Measurements from ENCODE around the gene ISG20. TPM values are rescaled to one million over a fixed set of nuclear protein-coding genes. Genes with fewer than 3 reads are reported as not detected.

The ISG20 gene
- total RNA-seq, 1 experiment from 2014 or later = 0.50 TPM

DNA sequence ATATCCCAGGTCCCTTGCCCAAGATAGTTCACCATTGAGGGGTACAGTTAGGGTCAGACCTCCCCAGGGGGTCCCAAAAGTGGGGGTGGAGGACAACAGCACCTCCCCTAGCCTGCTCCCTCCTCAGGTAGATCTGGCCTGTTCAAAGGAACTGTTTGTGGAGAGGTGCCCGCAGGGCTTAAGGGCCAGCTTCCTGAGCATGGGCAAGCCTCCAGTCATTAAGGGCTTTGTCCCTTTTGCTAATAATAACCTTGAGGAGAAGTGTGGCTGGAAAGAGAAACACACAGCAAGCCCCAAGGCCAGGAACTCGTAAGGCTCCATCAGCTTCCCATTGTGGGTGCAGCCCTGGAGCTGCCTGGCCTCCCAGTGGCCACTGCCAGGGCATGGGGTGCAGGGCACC lies 47.4 kb downstream of the ISG20 start:
- Histone ChIP-seq H3K36me3 (no peaks in the 10 kb centered on the region), H3K4me1 (replicated peaks) (no peaks in the 10 kb centered on the region), H3K27me3 (replicated peaks) (0 out of 2 replicates have a peak, but pooled peaks cover 16% of the 10 kb centered on the region), H3K27ac (no peak overlapping the region), H3K4me3 (no peak overlapping the region), H3K9me3 (replicated peaks) (no peaks in the 10 kb centered on the region)
- no peak for DNase-seq (ENCODE audit: low read depth in 1 of 2, low spot score in 2 of 2)

DNA sequence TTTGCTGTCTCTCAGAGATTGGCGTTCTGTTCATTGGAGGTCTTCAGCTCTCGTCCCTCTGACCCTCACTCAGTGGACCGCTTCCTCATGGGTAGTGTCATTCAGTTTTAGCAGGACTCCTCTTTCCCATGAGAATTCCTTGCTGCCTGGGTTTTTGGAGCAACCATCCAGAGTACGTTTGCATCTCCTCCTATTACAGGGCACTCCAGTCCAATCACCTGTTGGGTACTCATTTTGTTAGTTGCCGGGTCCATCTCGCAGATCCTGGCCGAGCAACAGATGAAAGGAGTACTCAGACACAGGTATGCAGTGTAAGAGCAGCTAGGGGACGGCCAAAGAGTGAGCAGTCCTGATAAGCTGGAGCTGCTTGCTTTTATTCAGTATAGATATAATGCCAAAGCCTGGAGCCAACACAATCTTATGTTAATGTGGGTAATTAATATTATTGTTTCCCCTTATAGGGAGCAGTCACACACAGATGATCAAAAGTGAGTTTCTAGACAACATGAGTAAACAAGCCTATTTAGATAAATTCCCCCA lies 49.6 kb downstream of the ISG20 start:
- Histone ChIP-seq H3K27me3 (replicated peaks) (0 out of 2 replicates have a peak, but pooled peaks cover 22% of the 10 kb centered on the region), H3K27ac (no peak overlapping the region), H3K36me3 (no peaks in the 10 kb centered on the region), H3K4me1 (replicated peaks) (no peaks in the 10 kb centered on the region), H3K9me3 (replicated peaks) (no peaks in the 10 kb centered on the region), H3K4me3 (no peak overlapping the region)
- DNase-seq (ENCODE audit: low read depth in 1 of 2, low spot score in 2 of 2) = no peak

DNA sequence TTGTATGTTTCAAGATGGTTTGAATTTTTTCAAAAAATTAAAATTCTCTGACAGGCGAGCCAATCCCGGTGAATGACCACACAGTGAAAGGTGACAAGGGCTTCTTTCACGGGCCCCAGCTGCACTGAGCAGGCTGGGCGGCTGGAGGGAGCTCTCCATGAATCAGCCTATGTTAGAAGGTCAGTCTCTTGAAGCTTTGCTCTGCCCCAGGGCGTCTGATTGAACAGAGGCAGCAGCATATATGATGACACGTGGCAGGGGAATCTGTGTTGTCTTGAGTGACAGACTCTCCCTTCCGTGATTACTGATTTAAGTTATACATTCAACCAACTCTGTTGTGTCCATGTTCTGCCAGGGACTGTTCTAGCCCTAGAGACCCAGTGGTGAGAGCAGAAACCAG lies 51.5 kb downstream of the ISG20 start:
- DNase-seq (ENCODE audit: low read depth in 1 of 2, low spot score in 2 of 2) = no peak
- 0 out of 2 replicates have a peak, but pooled peaks cover 22% of the 10 kb centered on the region for H3K27me3 ChIP-seq (replicated peaks)
- H3K9me3 ChIP-seq (replicated peaks) = no peaks in the 10 kb centered on the region
- no peaks in the 10 kb centered on the region for H3K36me3 ChIP-seq
- no peaks in the 10 kb centered on the region for H3K4me1 ChIP-seq (replicated peaks)
- no peak overlapping the region for H3K4me3 ChIP-seq
- no peak overlapping the region for H3K27ac ChIP-seq

DNA sequence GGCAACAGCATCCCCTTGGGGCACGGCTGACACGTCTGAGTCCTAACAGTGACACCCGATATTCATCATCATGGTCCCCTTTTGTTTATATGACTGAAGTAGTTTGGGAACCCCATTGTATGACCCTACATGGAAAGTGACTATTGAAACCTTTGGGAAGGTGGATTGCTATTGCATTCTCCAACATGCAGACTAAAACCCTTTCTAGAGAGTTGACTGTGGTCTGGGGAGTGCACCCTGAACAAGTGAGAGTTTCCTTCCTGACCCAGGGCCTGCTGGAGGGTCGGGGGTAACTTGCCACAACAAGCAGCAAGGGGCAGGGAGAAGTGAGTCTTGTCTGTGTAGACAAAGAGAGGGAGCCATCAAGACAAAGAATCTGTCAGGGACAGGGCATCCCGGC lies 54.4 kb downstream of the ISG20 start:
- H3K27me3 ChIP-seq (replicated peaks) = 0 out of 2 replicates have a peak, but pooled peaks cover 19% of the 10 kb centered on the region
- H3K36me3 ChIP-seq = no peaks in the 10 kb centered on the region
- H3K27ac ChIP-seq = no peak overlapping the region
- no peaks in the 10 kb centered on the region for H3K4me1 ChIP-seq (replicated peaks)
- no peaks in the 10 kb centered on the region for H3K9me3 ChIP-seq (replicated peaks)
- no peak overlapping the region for H3K4me3 ChIP-seq
- DNase-seq (ENCODE audit: low read depth in 1 of 2, low spot score in 2 of 2) = no peak

DNA sequence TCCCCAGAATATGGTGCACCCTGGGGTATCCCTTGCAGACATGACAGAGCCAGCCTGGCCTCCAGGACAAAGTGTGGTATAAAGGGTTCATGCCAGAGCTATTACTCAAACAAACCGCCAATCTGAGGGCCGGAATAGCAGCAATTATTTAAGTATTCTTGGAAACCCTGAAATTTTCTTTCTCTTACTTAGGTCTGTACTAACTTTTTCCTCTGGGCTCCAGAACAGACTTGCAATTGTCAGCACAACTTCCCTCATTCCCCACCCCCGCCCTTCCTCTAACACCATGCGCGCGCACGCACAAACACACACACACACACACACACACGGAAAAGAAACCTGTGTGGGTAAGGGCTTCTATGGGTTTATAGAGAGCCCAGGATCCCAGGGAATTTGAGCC lies 56.3 kb downstream of the ISG20 start:
- Histone ChIP-seq H3K9me3 (replicated peaks) (no peaks in the 10 kb centered on the region), H3K4me3 (no peak overlapping the region), H3K4me1 (replicated peaks) (no peaks in the 10 kb centered on the region), H3K27ac (no peak overlapping the region), H3K36me3 (no peaks in the 10 kb centered on the region), H3K27me3 (replicated peaks) (0 out of 2 replicates have a peak, but pooled peaks cover 10% of the 10 kb centered on the region)
- no peak for DNase-seq (ENCODE audit: low read depth in 1 of 2, low spot score in 2 of 2)

DNA sequence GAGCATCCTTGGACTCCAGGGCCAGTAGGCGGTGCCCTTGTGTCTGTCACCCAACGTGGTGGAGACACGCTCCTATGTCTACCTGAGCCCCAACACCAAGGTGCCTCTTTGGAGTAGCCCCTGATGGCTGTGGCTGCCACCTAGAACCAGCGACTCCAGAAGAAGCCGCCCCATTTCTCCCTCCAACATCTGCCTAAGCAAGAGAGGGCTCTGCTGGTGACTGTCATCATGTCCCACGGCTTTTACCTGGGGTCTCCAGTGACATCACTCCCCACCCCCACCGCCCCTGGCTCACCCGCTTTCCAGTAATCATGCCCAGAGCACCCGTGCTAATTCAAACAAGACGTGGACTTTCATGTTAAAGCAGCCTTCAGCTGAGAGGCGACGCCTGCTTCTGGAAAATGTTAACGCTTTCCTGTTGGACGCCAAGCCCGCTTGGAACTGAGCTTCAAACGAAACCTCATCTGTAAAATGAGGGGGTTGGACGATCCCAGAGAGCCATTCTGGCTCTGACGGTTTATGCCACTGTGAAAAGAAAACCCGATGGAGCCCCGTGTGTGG lies 57.0 kb downstream of the ISG20 start:
- no peaks in the 10 kb centered on the region for H3K36me3 ChIP-seq
- H3K4me3 ChIP-seq = no peak overlapping the region
- no peaks in the 10 kb centered on the region for H3K4me1 ChIP-seq (replicated peaks)
- H3K27me3 ChIP-seq (replicated peaks) = 0 out of 2 replicates have a peak, but pooled peaks cover 10% of the 10 kb centered on the region
- no peak overlapping the region for H3K27ac ChIP-seq
- DNase-seq (ENCODE audit: low read depth in 1 of 2, low spot score in 2 of 2) = no peak
- no peaks in the 10 kb centered on the region for H3K9me3 ChIP-seq (replicated peaks)

DNA sequence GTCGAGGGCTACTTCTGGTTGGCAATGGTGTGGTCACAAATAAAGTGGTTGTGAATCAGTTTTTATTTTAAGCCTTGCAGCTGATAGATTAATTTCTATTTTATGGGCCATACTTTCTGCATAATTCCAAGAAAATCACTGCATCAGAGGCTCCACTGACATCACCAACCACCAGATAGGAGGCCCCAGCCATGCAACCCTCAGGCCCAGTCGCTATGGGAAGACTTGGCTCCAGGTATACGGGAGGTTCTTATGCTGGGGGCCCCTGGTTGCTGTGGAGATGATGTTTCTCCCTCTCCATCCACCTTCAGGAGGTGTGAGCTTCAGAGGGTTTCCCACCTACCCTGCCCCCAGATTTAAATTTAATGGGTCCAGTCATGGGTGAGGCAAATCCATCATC lies 57.4 kb downstream of the ISG20 start:
- no peaks in the 10 kb centered on the region for H3K9me3 ChIP-seq (replicated peaks)
- no peaks in the 10 kb centered on the region for H3K36me3 ChIP-seq

DNA sequence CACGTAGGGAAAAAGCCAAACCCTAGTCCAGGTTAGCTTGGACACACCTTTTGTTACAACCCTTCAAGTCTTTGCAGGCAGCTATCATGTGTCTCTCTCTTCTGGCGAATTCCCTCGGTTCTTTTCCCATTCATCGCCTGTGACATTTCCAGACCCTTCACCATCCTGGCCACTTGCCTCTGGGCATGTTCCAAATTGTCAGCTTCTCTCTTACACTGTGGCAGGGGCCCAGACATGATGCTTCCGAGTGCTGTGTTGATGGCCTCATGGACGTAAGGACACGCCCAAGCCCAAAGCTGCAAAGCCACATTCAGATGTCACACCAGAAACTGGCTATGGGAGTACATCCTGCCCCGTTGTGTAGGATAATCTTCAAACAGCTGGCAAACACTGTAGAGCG lies 58.5 kb downstream of the ISG20 start:
- no peak overlapping the region for H3K4me3 ChIP-seq
- no peaks in the 10 kb centered on the region for H3K4me1 ChIP-seq (replicated peaks)
- H3K36me3 ChIP-seq = no peaks in the 10 kb centered on the region
- H3K27ac ChIP-seq = no peak overlapping the region
- no peaks in the 10 kb centered on the region for H3K9me3 ChIP-seq (replicated peaks)
- no peak for DNase-seq (ENCODE audit: low read depth in 1 of 2, low spot score in 2 of 2)
- no peaks in the 10 kb centered on the region for H3K27me3 ChIP-seq (replicated peaks)

More for the DNA sequence above, 57.4 kb downstream of the ISG20 start:
- Histone ChIP-seq H3K4me3 (no peak overlapping the region), H3K4me1 (replicated peaks) (no peaks in the 10 kb centered on the region), H3K27me3 (replicated peaks) (0 out of 2 replicates have a peak, but pooled peaks cover 6% of the 10 kb centered on the region), H3K27ac (no peak overlapping the region)
- no peak for DNase-seq (ENCODE audit: low read depth in 1 of 2, low spot score in 2 of 2)

DNA sequence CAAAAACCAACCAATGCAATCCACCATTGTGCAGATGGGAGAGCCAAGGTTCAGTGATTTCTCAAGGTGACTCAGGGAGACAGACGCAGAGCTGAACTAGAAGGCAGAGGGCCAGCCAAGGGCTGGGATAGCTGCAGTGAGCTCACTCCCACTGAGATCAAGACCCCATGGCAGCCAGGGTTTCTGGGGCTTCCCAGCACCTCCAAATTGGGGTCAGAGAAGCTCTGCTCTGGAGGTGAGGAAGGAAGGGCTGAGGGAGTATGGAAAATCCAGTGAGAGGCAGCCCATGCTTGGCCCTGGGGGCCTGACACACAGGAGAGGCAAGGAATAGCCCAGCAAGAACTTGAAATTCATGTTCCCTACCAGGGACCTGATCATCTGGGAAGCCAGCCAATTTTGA lies 61.0 kb downstream of the ISG20 start:
- Histone ChIP-seq H3K4me3 (no peak overlapping the region), H3K9me3 (replicated peaks) (no peaks in the 10 kb centered on the region), H3K27me3 (replicated peaks) (peaks cover 17% of the 10 kb centered on the region), H3K27ac (no peak overlapping the region), H3K4me1 (replicated peaks) (no peaks in the 10 kb centered on the region), H3K36me3 (no peaks in the 10 kb centered on the region)
- DNase-seq (ENCODE audit: low read depth in 1 of 2, low spot score in 2 of 2) = no peak

DNA sequence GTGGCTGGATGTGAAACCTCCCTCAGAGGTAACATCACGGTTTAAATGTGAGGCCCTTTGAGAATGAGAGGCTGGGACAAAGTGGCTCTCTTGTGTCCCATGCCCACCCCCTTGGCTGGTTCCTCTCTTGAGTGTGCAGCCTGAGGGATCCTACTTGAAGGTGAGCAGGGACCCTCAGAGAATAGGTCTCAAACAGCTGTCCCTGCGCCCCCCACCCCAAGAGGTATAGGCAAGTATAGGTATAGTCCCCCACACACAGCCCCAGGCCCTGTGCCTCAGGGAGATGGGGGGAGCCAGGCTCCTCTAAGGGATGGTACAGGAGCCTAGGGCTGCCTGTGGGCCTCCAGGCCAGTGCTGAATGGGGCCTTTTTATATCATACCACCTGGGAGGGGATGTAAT lies 61.9 kb downstream of the ISG20 start:
- DNase-seq (ENCODE audit: low read depth in 1 of 2, low spot score in 2 of 2) = no peak
- Histone ChIP-seq H3K4me1 (replicated peaks) (no peaks in the 10 kb centered on the region), H3K27ac (no peak overlapping the region), H3K36me3 (no peaks in the 10 kb centered on the region), H3K9me3 (replicated peaks) (no peaks in the 10 kb centered on the region), H3K4me3 (no peak overlapping the region), H3K27me3 (replicated peaks) (peaks cover 23% of the 10 kb centered on the region)

DNA sequence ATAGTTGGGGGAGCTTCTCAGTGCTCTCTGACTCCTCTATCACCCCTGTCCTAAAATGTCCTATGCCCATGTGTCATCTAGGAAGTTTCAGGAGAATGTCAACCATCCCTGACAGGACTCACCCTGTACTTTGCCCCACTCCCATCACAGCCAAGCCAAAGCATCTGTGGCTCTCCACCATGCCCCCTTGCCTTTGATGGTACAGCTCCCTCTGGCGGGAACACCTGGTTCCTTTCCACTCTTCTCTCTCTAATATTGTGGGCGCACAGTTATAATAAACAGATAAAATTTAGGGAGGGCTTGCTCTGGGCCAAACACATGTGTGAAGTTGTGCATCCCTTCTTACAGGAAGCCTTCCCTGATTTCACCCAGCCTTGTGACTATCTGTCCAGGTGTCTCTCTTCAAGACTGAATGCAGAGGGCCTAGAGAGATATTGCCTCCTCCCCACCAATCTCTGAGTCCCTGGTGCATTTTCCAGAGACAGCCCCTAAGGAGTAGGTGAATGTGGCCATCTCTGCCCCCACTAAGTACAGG lies 62.8 kb downstream of the ISG20 start:
- Histone ChIP-seq H3K9me3 (replicated peaks) (no peaks in the 10 kb centered on the region), H3K27ac (no peak overlapping the region), H3K4me3 (no peak overlapping the region), H3K27me3 (replicated peaks) (peaks cover 30% of the 10 kb centered on the region), H3K4me1 (replicated peaks) (no peaks in the 10 kb centered on the region), H3K36me3 (no peaks in the 10 kb centered on the region)
- no peak for DNase-seq (ENCODE audit: low read depth in 1 of 2, low spot score in 2 of 2)

DNA sequence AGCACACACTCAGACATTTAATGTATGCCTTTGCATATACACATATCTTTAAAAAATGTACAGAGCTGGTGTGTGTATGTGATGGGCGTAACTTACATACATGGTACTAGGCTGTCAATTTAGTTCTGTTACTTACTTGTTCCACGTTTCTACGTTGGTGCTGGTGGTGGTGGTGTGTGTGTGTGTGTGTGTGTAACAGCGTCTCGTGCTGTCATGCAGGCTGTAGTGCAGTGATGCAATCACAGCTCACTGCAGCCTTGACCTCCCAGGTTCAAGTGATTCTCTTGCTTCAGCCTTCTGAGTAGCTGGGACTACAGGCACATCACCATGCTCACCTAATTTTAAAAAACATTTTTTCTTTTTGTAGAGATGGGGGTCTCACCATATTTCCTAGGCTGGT lies 64.2 kb downstream of the ISG20 start:
- no peak for DNase-seq (ENCODE audit: low read depth in 1 of 2, low spot score in 2 of 2)
- Histone ChIP-seq H3K4me1 (replicated peaks) (no peaks in the 10 kb centered on the region), H3K4me3 (no peak overlapping the region), H3K9me3 (replicated peaks) (no peaks in the 10 kb centered on the region), H3K27ac (no peak overlapping the region), H3K27me3 (replicated peaks) (peaks cover 34% of the 10 kb centered on the region), H3K36me3 (no peaks in the 10 kb centered on the region)

DNA sequence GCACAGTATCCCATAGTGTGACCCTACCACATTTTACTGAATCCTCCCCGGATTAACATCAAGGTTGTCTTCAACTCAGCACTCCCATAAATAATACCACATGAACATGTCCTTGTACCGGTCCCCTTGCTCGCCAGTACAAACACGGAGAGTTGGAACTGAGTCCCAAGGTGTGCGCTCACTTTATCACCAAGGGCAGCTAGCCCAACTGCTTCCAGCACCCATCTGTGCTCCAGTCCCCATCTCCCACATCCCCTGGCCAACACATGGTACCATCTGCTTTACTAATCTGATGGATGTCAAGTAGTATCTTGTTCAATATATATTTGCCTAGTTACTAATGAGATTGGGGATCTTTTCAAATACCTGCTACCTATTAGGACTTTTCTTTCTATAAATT lies 64.7 kb downstream of the ISG20 start:
- Histone ChIP-seq H3K4me3 (no peak overlapping the region), H3K9me3 (replicated peaks) (no peaks in the 10 kb centered on the region), H3K36me3 (no peaks in the 10 kb centered on the region), H3K27me3 (replicated peaks) (peaks cover 34% of the 10 kb centered on the region), H3K27ac (no peak overlapping the region), H3K4me1 (replicated peaks) (no peaks in the 10 kb centered on the region)
- no peak for DNase-seq (ENCODE audit: low read depth in 1 of 2, low spot score in 2 of 2)

DNA sequence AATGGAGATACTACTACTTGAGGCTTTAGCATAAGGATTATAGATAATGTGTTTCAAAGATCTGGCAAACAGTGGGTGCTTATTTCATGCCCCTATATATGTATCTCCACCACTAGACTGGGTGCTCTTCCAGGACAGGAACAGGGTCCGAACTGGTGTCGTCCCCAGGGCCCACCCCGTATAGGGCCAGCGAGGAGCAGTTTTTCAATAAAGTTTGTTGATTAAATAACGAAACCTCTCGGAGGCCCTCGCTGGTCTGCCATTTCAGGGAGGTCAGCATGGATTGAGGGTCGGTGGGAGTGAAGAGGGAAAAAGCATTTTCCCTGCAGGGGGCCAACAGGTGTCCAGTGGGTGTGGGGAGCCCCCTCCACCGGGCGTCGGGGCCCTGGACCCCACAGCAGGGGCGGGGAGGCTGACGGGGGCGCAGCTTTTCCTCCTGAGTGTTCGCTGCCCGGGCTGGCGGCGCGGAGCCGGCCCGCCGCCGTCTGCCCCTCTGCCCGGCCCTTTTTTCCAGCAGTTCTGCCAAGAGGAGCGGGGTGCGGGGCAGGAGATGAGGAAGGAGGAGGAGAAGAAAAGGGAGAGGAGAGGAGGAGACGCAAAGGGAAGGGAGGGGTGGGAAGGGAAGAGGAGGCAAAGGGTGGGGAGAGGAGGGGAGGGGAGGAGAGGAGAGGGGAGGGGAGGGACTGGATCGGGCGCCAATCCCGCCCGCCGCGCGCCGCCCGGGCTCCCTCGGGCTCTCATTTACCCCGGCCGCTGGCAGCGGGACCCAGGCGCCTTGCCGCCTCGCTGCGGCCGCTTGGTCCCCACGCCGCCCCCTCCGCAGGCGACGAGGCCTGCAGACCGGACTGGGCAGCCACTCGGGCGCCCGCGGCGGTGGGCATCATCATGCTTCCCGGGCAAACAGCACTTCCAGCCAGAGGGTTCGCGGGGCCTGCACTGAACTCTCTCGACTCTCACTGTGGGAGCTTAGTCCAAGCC lies 66.3 kb downstream of the ISG20 start:
- H3K9me3 ChIP-seq (replicated peaks) = no peaks in the 10 kb centered on the region
- peaks cover 34% of the 10 kb centered on the region for H3K27me3 ChIP-seq (replicated peaks)
- H3K36me3 ChIP-seq = no peaks in the 10 kb centered on the region
- H3K27ac ChIP-seq = no peak overlapping the region
- DNase-seq (ENCODE audit: low read depth in 1 of 2, low spot score in 2 of 2) = no peak
- H3K4me3 ChIP-seq = no peak overlapping the region; the same call in 1 of the 2 replicates
- H3K4me1 ChIP-seq (replicated peaks) = no peaks in the 10 kb centered on the region
